Measurements from ENCODE around the gene PLEKHH1. TPM values are rescaled to one million over a fixed set of nuclear protein-coding genes. Genes with fewer than 3 reads are reported as not detected.

The PLEKHH1 gene
- total RNA-seq, 1 donor from 2014 or later = 6.8 TPM

GRCh38 chr14:67529947-67530935, 2.8 kb upstream of the PLEKHH1 start:
- DNase-seq (ENCODE audit: low spot score) = no peak

DNA sequence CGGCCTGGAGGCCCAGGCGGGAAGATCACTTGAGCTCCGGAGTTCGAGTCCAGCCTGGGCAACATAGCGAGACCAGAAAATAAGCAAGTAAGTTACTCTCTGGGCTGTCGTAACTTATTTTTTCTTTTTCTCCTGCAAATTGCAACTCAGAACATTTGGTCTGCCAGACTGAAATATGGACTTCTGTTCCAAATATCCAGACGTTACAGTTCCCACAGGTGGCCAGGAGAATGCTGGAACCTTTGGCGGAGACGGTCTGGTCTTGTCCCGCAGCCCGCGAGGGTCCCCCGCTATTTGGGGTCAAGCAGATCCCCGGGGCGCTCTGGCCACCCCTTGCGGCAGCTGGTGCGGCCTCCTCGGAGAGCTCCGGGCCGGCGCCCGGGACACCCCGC, 488 bp upstream of the PLEKHH1 start:
- DNase-seq (ENCODE audit: low spot score) = no peak

DNA sequence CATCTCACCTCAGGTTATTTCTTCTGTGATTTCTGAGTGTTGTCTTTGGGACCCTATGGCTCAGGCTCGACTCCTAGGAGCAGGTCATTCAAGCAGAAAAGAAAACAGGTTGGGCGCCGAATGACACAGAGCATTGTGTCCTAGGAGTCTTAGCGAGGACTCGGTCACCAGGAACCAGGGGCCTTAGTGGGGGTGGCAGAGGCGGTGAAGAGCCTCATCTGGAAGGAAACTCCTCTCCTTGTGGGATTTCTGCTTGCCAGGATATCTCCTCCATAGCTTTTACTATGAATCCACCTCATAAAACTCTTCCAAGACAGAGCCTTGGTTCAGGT, 630 bp downstream of the PLEKHH1 start:
- DNase-seq (ENCODE audit: low spot score) = no peak

- no peak for DNase-seq (ENCODE audit: low spot score)
Measured at GRCh38 chr14:67536087-67536486, 3.0 kb downstream of the PLEKHH1 start.

GRCh38 chr14:67537736-67538135, 4.6 kb downstream of the PLEKHH1 start:
- no peak for DNase-seq (ENCODE audit: low spot score)

DNA sequence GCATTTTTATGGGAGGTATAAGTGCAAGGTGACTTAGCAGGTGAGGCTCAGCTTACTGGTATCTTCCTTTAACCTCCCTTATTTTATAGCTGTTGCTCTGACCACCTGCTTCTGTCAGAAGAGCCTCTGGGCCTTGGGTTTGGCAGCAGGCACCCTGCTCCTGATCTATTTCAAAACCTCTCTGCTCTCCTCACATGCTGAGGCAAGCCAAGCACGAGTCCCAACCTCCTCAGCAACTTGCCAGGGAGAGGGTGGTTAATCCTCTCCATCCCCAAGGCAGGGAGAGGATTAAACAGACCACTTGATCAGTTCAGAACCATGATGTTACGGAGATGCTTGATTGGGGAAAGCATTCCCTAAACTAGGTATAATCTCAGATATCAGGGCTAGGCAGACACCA, 5.4 kb downstream of the PLEKHH1 start:
- no peak for DNase-seq (ENCODE audit: low spot score)

DNA sequence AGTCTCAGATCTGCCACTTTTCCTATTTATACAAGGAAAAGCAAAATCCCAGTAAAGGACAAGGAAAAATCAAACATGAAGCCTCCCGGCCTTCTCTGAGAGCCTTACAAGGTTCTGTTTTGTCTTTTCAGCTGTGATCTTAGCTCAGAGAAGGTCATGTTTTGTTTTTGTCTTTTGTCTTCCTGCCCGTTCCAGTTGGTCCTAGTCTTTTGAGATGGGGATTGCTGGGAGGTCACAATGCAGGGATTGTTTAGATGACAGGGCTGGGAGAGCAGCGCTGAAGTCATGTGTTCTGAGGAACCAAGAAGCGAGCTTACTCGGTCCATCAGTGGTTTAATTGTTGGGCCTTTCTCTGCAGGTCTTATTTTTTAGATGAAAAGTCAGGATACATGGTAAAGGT, 6.0 kb downstream of the PLEKHH1 start:
- DNase-seq (ENCODE audit: low spot score) = no peak

GRCh38 chr14:67541448-67542387, 8.6 kb downstream of the PLEKHH1 start:
- DNase-seq (ENCODE audit: low spot score) = peak; percentile 87

DNA sequence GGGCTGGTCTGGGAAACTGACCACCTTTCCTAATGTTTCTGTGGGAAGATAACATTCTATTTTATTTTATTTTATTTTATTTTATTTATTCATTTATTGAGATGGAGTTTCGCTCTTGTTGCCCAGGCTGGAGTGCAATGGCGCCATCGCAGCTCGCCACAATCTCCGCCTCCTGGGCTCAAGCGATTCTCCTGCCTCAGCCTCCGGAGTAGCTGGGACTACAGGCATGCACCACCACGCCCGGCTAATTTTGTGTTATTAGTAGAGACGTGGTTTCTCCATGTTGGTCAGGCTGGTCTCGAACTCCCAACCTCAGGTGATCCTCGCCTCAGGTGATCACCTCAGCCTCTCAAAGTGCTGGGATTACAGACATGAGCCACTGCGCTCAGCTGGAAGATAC, 9.5 kb downstream of the PLEKHH1 start:
- DNase-seq (ENCODE audit: low spot score) = peak; percentile 55

GRCh38 chr14:67544590-67544989, 11.5 kb downstream of the PLEKHH1 start:
- no peak for DNase-seq (ENCODE audit: low spot score)

DNA sequence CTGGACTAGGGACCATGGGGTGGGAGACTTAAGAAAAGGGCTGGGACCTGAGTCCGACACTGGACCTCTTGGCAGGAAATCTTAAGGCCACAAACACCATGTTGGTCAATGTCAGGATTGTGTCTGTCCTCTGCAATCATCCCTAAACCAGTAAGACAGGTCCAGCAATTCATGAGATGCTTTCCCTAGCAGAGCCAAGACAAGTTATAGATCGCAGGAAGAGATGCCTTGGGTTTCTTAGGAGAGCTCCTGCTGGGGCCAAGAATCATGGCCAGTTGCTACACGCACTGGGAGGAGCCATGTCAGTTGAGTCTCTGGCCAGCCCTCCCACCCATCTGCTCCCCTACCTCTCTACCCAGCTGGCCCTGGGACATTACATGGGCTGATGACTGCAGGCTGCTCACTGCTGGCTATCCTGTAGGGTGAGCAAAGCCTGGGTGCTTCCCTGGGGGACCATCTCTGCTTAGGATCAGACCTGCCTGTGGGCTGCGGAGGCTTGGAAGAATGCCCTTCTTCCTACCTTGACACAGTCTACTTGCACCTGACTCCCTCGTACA, 14.2 kb downstream of the PLEKHH1 start:
- peak; percentile 60 for DNase-seq (ENCODE audit: low spot score)

- DNase-seq (ENCODE audit: low spot score) = peak; percentile 18
Measured at GRCh38 chr14:67549734-67550133, 16.6 kb downstream of the PLEKHH1 start.

DNA sequence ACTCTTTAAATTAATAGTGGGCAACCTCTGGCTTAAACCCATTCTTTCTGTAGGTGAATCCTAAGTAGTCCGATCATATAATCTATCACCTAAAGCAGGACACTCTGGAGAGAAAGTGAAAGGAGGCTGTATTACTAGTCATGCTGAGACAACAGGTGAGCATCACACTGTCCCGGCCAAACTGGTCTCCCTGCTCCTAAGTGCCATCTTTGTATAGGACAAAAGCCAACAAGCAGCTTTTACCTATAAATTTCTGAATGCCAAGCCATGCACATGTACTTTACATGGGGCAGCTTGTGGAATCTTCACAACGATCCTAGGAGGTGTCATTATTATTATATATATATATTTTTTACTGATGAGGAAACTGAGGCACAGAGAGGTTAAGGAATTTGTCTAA, 18.0 kb downstream of the PLEKHH1 start:
- DNase-seq (ENCODE audit: low spot score) = no peak

- DNase-seq (ENCODE audit: low spot score) = no peak
Measured at GRCh38 chr14:67551940-67552339, 18.9 kb downstream of the PLEKHH1 start.

GRCh38 chr14:67553547-67553946, 20.5 kb downstream of the PLEKHH1 start:
- DNase-seq (ENCODE audit: low spot score) = no peak

DNA sequence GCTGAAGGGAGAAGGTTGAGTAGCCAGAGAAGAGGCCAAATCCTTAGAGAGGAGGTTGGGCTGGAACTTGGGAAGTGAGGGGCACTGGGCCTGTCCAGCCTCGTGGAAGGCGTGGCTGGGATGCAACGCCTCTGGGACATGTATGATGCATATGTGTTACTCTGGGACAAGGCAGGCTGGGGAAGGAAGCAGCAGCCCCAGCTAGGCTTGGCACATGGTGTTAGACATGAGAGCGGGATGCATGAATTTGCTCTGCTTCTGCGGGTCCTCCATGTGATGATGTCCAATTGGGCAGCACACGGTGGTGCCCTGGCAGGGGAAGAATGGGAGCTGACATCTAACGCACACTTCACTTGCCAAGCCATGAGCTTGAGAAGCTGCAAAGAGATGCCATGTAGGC, 21.3 kb downstream of the PLEKHH1 start:
- peak; percentile 59 for DNase-seq (ENCODE audit: low spot score)

GRCh38 chr14:67555518-67556090, 22.5 kb downstream of the PLEKHH1 start:
- no peak for DNase-seq (ENCODE audit: low spot score)

- no peak for DNase-seq (ENCODE audit: low spot score)
Measured at GRCh38 chr14:67556671-67557070, 23.6 kb downstream of the PLEKHH1 start.

DNA sequence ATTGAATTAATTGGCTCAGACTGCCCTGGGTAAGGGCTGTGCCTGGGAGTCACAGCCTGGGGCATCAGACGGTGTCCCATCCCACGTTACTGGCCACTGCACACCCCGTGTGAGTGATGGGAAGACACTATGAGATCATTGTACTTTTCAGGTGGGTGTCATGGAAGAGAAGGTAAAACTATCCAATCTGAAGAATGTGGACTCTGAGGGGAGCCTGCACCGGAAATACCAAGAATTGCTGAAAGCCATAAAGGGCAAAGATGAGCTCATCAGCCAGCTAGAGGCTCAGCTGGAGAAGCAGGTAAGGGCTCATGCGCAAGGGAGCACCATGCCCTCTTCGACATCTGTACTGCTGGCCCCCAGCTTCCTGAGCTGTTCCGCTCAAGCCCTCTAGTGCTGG, 24.0 kb downstream of the PLEKHH1 start:
- DNase-seq (ENCODE audit: low spot score) = no peak

DNA sequence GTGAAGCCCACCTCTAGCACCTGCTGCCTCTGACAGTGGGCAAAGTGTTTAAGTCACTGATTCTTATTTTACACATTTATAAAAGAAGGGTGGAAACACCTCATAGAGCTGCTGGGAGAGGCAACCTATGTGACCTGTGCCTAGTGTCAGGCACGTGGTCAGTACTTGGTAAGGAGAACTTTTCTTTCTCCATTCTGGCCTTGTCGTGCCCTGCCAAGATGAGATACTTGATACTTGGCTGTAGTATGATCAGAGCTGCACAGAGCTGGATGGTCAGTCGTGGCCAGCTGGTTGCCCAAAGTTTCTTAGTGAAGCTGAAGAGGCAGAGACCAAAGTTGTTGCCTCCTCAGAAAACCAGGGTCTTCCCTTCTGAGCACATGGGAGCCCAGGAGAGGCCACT, 24.6 kb downstream of the PLEKHH1 start:
- no peak for DNase-seq (ENCODE audit: low spot score)

DNA sequence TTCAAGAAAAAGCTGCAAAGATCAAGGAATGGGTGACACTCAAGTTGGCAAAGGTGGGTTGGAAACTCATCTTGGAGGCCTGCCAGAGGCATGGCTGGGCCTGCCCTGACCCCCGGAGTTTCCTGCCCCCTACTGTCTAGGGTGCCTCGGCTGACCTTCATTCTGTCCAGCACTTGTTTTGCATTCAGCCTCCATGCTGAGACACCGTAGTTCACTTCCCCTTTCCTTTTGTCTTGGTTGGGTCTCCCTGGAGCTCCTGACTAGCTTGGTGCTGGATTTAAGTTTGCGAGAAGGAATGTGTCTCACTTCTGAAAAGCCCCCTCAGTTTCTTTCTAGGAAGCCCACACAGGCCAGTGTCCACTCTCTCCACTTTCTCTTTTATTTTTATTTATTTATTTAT, 26.5 kb downstream of the PLEKHH1 start:
- peak; percentile 51 for DNase-seq (ENCODE audit: low spot score)

All from mesenteric fat pad (tissue), 1 donor.